Heart right ventricle (tissue), 16 donors: ENCODE measurements around the gene ANKMY2. TPM values are rescaled to one million over a fixed set of nuclear protein-coding genes. Genes with fewer than 3 reads are reported as not detected.

Experiments used
- ATAC-seq, 8 donors: fragments of 200-7000 bp; cut with Tn5 transposase; one replicate each; pipeline ENCODE4 v1.9.1; 2020; ENCODE audit warnings: mild to moderate bottlenecking in 8 of 8, moderate library complexity in 8 of 8, moderate number of reproducible peaks in 1 of 8
- DNase-seq, 2 donors: peaks; one replicate each; pipeline ENCODE4 v3.0.0-alpha.2; 2020
- H3K27ac ChIP-seq, 10 donors: fragments of 200-600 bp; sonication (generic) in 2 of 10; one replicate each; pipeline versions ENCODE4 v1.5.0 to v1.8.0; 2020 to 2022; ENCODE audit warnings: mild to moderate bottlenecking in 3 of 10
- H3K27me3 ChIP-seq, 7 donors: fragments of 200-600 bp; one replicate each; pipeline ENCODE4 v1.8.0; 2021 to 2022; ENCODE audit warnings: mild to moderate bottlenecking in 2 of 7
- H3K36me3 ChIP-seq, 9 donors: fragments of 200-600 bp; sonication (generic) in 1 of 9; one replicate each; pipeline versions ENCODE4 v1.5.0 to v1.8.0; 2020 to 2022; ENCODE audit warnings: mild to moderate bottlenecking in 2 of 9
- H3K4me1 ChIP-seq, 9 donors: fragments of 200-600 bp; sonication (generic) in 1 of 9; one replicate each; pipeline versions ENCODE4 v1.5.0 to v1.8.0; 2020 to 2022; ENCODE audit warnings: mild to moderate bottlenecking in 4 of 9
- H3K4me3 ChIP-seq, 10 donors: fragments of 200-600 bp; sonication (generic) in 2 of 10; one replicate each; pipeline versions ENCODE4 v1.5.0 to v1.8.0; 2020 to 2022; ENCODE audit warnings: mild to moderate bottlenecking in 7 of 10, moderate library complexity in 2 of 10
- H3K9me3 ChIP-seq, 11 donors: fragments of 200-600 bp in 10 of 11; sonication (generic) in 2 of 11; one replicate each; pipeline versions ENCODE4 v1.5.0 to v1.8.0; 2013 to 2022; ENCODE audit warnings: mild to moderate bottlenecking in 2 of 11, control low read depth in 1 of 11, moderate library complexity in 1 of 11
- CTCF ChIP-seq, 9 donors: fragments of 200-600 bp; sonication (generic) in 2 of 9; IDR thresholded peaks; one replicate each; pipeline versions ENCODE4 v1.5.0 to v1.8.0; 2021 to 2022; ENCODE audit warnings: antibody characterized with exemption in 9 of 9, mild to moderate bottlenecking in 5 of 9, moderate library complexity in 1 of 9
- WGBS, 2 donors: extraction: QIAGEN DNeasy Blood & Tissue Kit; methylation state at CpG; one replicate each; pipeline ENCODE4 v1.1.7; 2013; ENCODE audit warnings: inconsistent platforms in 1 of 2; 5-methylcytosine and 5-hydroxymethylcytosine counted together
- intact Hi-C, 10 donors: fragments of 100-400 bp; cut with DNase I; formaldehyde crosslinking; loops; one replicate each; pipeline versions ENCODE4 v1.11.1 to v1.14.2; 2022
- polyA plus RNA-seq, 2 donors: library from polyadenylated mRNA; stranded (reverse); fragments of 200-250 nt; gene quantifications; one replicate each; pipeline ENCODE4 v1.2.3, GENCODE V29; 2013
- total RNA-seq, 10 donors: library from RNA; stranded (reverse); fragmentation: NEBNext Ultra II Directional in 3 of 10; extraction: Animal tissue kit (Norgen Biotek cat#: 25700) in 3 of 10; gene quantifications; one replicate each; pipeline versions ENCODE4 v1.2.1 to v1.2.4, GENCODE V29; 2021 to 2023
- donor health status: Arrhythmogenic right ventricular cardiomyopathy.
- donor health status: ischemic (EF 13 %, LVEDD 7.1; RV severe dilation, severe dysfunction).
- donor health status: healthy with polysubstance abuse.
- donor health status: DM: no; HTN: yes; CAD: no.
- donor health status: DM: no; HTN: no; CAD: no.
- donor health status: ischemic (EF 25% LVEDD 6.9; RV normal size, moderate dysfunction).
- donor health status: ischemic (EF 25% LVEDD 5.7; RV mildly dilated, moderate dysfunction).
- donor health status: healthy.
- donor health status: DM: yes; HTN: yes; CAD: no.
- donor health status: Ischemic cardiomyopathy.
- donor health status: ischemic (EF 35%, LVEDD 5.7; RV mildly dilated, moderate dysfunction).
- donor health status: nonischemic (EF 11% LVEDD 7.7; RV severe dilation, severe dysfunction).
- donor health status: DM: yes; HTN: yes; CAD: no.
- donor health status: PGD.
- donor health status: ischemic (EF 29% LVEDD 5.4; RV normal size, mild dysfunction).
- donor health status: nonischemic (EF 23%, LVEDD 6.1; RV moderate dilation, normal function).

Gene ANKMY2
- total and polyA plus RNA-seq, 12 donors = 10.7 to 46.7 (median 32.8) TPM

GRCh38 chr7:16606704-16607103 is 38.9 kb downstream of the ANKMY2 start:
- intact Hi-C loops = no loop called here
- TF ChIP-seq CTCF (IDR thresholded peaks at IDR 0.05) = no peak
- DNase-seq (no peak), ATAC-seq (no peak)
- Histone ChIP-seq H3K27me3 (no peaks in the 10 kb centered on the region), H3K36me3 (peaks cover 0 to 100% (median 66%) of the 10 kb centered on the region in 9 donors), H3K4me1 (no peaks in the 10 kb centered on the region), H3K27ac (no peak overlapping the region), H3K9me3 (no peaks in the 10 kb centered on the region), H3K4me3 (no peak overlapping the region)
- 85 to 91% methylated on average over 3 of the region's 3 CpGs for WGBS, 2 donors

- TF ChIP-seq CTCF (IDR thresholded peaks at IDR 0.05) = peak in 4 of 9 donors; percentile 6 to 24 (median 10)
- H3K9me3 ChIP-seq = no peaks in the 10 kb centered on the region
- H3K4me1 ChIP-seq = no peaks in the 10 kb centered on the region
- H3K27ac ChIP-seq = no peak overlapping the region
- DNase-seq (no peak), ATAC-seq (no peak)
- intact Hi-C loops = no loop called here
- WGBS, 2 donors = 98 to 99% methylated on average over 3 of the region's 3 CpGs
- no peak overlapping the region for H3K4me3 ChIP-seq
- peaks cover 0 to 100% (median 68%) of the 10 kb centered on the region in 9 donors for H3K36me3 ChIP-seq
- H3K27me3 ChIP-seq = no peaks in the 10 kb centered on the region
Observed at GRCh38 chr7:16604054-16604453, 41.5 kb downstream of the ANKMY2 start.

- H3K27me3 ChIP-seq = no peaks in the 10 kb centered on the region
- H3K27ac ChIP-seq = no peak overlapping the region
- intact Hi-C loops = no loop called here
- ATAC-seq (no peak), DNase-seq (no peak)
- no peak for TF ChIP-seq CTCF (IDR thresholded peaks at IDR 0.05)
- no peak overlapping the region for H3K4me3 ChIP-seq
- H3K9me3 ChIP-seq = no peaks in the 10 kb centered on the region
- H3K4me1 ChIP-seq = no peaks in the 10 kb centered on the region
- peaks cover 0 to 100% (median 64%) of the 10 kb centered on the region in 9 donors for H3K36me3 ChIP-seq
Observed at GRCh38 chr7:16603633-16604032, 41.9 kb downstream of the ANKMY2 start.

GRCh38 chr7:16599860-16600259 is 45.7 kb downstream of the ANKMY2 start:
- Histone ChIP-seq H3K4me1 (no peaks in the 10 kb centered on the region), H3K4me3 (no peak overlapping the region), H3K27me3 (no peaks in the 10 kb centered on the region), H3K9me3 (no peaks in the 10 kb centered on the region), H3K27ac (no peak overlapping the region), H3K36me3 (peaks cover 0 to 81% (median 45%) of the 10 kb centered on the region in 9 donors)
- TF ChIP-seq CTCF (IDR thresholded peaks at IDR 0.05) = no peak
- intact Hi-C loops = no loop called here
- DNase-seq (no peak), ATAC-seq (no peak)
- WGBS, 2 donors = 84 to 90% methylated on average over 7 of the region's 7 CpGs
